ENCODE results near the gene DCN.

The DCN gene

GRCh38 chr12:91205811-91206210 is 23.2 kb upstream of the DCN start:
- TF ChIP-seq, protein P1, sequence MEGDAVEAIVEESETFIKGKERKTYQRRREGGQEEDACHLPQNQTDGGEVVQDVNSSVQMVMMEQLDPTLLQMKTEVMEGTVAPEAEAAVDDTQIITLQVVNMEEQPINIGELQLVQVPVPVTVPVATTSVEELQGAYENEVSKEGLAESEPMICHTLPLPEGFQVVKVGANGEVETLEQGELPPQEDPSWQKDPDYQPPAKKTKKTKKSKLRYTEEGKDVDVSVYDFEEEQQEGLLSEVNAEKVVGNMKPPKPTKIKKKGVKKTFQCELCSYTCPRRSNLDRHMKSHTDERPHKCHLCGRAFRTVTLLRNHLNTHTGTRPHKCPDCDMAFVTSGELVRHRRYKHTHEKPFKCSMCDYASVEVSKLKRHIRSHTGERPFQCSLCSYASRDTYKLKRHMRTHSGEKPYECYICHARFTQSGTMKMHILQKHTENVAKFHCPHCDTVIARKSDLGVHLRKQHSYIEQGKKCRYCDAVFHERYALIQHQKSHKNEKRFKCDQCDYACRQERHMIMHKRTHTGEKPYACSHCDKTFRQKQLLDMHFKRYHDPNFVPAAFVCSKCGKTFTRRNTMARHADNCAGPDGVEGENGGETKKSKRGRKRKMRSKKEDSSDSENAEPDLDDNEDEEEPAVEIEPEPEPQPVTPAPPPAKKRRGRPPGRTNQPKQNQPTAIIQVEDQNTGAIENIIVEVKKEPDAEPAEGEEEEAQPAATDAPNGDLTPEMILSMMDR (IDR thresholded peaks at IDR 0.05; ENCODE audit: extremely low read depth, insufficient read depth, missing control alignments) = no peak
- no peak for DNase-seq (ENCODE audit: low spot score)
- in situ Hi-C loops (cut with MboI; ENCODE audit: low pct_unique_long_range_greater_than_20kb, low sequenced_read_pairs, unreplicated experiment) = no loop called here

GRCh38 chr12:91204421-91204820 is 21.8 kb upstream of the DCN start:
- TF ChIP-seq, protein P1 (IDR thresholded peaks at IDR 0.05; ENCODE audit: extremely low read depth, insufficient read depth, missing control alignments) = no peak
- in situ Hi-C loops (cut with MboI; ENCODE audit: low pct_unique_long_range_greater_than_20kb, low sequenced_read_pairs, unreplicated experiment) = no loop called here
- no peak for DNase-seq (ENCODE audit: low spot score)

DNA sequence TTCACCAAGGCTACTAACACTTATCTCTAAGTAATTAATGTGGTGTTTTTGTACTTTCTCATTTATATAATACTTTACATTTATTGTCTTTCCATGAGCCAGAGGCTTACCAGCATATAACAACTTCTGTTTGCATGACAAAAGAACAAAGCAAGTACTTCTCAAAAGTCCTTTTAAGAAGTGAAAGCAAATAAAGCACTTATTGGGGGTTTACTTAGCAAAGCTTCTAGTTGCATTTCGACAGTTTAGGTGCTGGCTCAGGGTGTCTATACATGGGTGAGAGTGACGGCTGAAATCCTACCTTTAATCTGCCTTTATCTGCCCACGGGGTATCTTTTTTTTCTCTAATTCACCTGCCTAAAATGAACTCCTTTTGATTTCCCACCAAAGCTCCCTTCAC is 21.0 kb upstream of the DCN start:
- no peak for DNase-seq (ENCODE audit: low spot score)
- TF ChIP-seq, protein P1 (IDR thresholded peaks at IDR 0.05; ENCODE audit: extremely low read depth, insufficient read depth, missing control alignments) = no peak
- in situ Hi-C loops (cut with MboI; ENCODE audit: low pct_unique_long_range_greater_than_20kb, low sequenced_read_pairs, unreplicated experiment) = no loop called here

- DNase-seq (ENCODE audit: low spot score) = no peak
- in situ Hi-C loops (cut with MboI; ENCODE audit: low pct_unique_long_range_greater_than_20kb, low sequenced_read_pairs, unreplicated experiment) = no loop called here
- TF ChIP-seq, protein P1 (IDR thresholded peaks at IDR 0.05; ENCODE audit: extremely low read depth, insufficient read depth, missing control alignments) = no peak
These were observed 19.8 kb upstream of the DCN start for GRCh38 chr12:91202390-91202789.

- in situ Hi-C loops (cut with MboI; ENCODE audit: low pct_unique_long_range_greater_than_20kb, low sequenced_read_pairs, unreplicated experiment) = loop anchor here (25.0 kb wide), 1 partner anchor 141 kb away; no protein-coding TSS in a partner anchor
- DNase-seq (ENCODE audit: low spot score) = no peak
- TF ChIP-seq, protein P1 (IDR thresholded peaks at IDR 0.05; ENCODE audit: extremely low read depth, insufficient read depth, missing control alignments) = no peak
These were observed 13.8 kb upstream of the DCN start for GRCh38 chr12:91196436-91196835.

- no peak for DNase-seq (ENCODE audit: low spot score)
- in situ Hi-C loops (cut with MboI; ENCODE audit: low pct_unique_long_range_greater_than_20kb, low sequenced_read_pairs, unreplicated experiment) = loop anchor here (25.0 kb wide), 1 partner anchor 143 kb away; no protein-coding TSS in a partner anchor
- TF ChIP-seq, protein P1 (IDR thresholded peaks at IDR 0.05; ENCODE audit: extremely low read depth, insufficient read depth, missing control alignments) = no peak
These were observed 11.9 kb upstream of the DCN start for GRCh38 chr12:91194500-91194899.
